Sigmoid colon (tissue), 4 donors: Measurements from ENCODE around the gene GALNS.

ENCODE experiments used
- CTCF ChIP-seq, 4 experiments: fragments of 450-650 bp in 3 of 4; fragments of 200-600 bp in 1 of 4; IDR thresholded peaks; one replicate each; pipeline ENCODE4 v1.5.1; 2016 to 2019; ENCODE audit warnings: antibody characterized with exemption in 4 of 4, mild to moderate bottlenecking in 3 of 4, moderate library complexity in 2 of 4
- EP300 ChIP-seq, 4 donors: sonication (generic); formaldehyde crosslinking; IDR thresholded peaks; one replicate each; pipeline ENCODE4 v1.6.1; 2017; ENCODE audit warnings: antibody characterized with exemption in 4 of 4
- POLR2A ChIP-seq, 2 donors: fragments of 450-650 bp; IDR thresholded peaks; one replicate each; pipeline ENCODE4 v1.6.1; 2016; ENCODE audit warnings: antibody characterized with exemption in 2 of 2, mild to moderate bottlenecking in 2 of 2, moderate library complexity in 2 of 2
- POLR2AphosphoS5 ChIP-seq, 4 donors: sonication (generic); formaldehyde crosslinking; IDR thresholded peaks; one replicate each; pipeline ENCODE4 v1.6.1; 2017; ENCODE audit warnings: antibody characterized with exemption in 4 of 4

GRCh38 chr16:88851616-88852015 lies 5.1 kb downstream of the GALNS start:
- TF ChIP-seq POLR2A (IDR thresholded peaks at IDR 0.05) = no peak
- no peak for TF ChIP-seq POLR2AphosphoS5 (IDR thresholded peaks at IDR 0.05)
- no peak for TF ChIP-seq CTCF (IDR thresholded peaks at IDR 0.05)
- no peak for TF ChIP-seq EP300 (IDR thresholded peaks at IDR 0.05)
